Airway epithelial cell (primary cell): ENCODE data around the gene RNF223. TPM values are rescaled to one million over a fixed set of nuclear protein-coding genes. Genes with fewer than 3 reads are reported as not detected.

Experiments used
- total RNA-seq: library from RNA; depleted of rRNA; stranded (reverse); fragments of >200 nt; gene quantifications from 2 replicates; pipeline ENCODE4 v1.2.3, GENCODE V29; 2015

The RNF223 gene
- 1.3 and 2.2 TPM in 2 replicates for total RNA-seq

GRCh38 chr1:1073743-1074587 lies at the start of gene RNF223:
Gene RNF223, minus strand, starts transcription at chr1:1074306. Its CDS starts 1,740 bp downstream, at chr1:1072566.

GRCh38 chr1:1115786-1116700 lies 41.9 kb upstream of the RNF223 start, which contains the start of gene C1orf159:
Gene C1orf159, minus strand, starts transcription at chr1:1116089. Its CDS starts 24,546 bp downstream, at chr1:1091543.

Other genes with a start within 250 kb of the RNF223 start
- gene SAMD11, start 150.4 kb downstream of the RNF223 start, total RNA-seq, result 0.98 and 1.3 TPM in 2 replicates
- gene NOC2L, start 115.0 kb downstream of the RNF223 start, total RNA-seq, result 115 and 127 TPM in 2 replicates
- gene KLHL17, start 113.7 kb downstream of the RNF223 start, total RNA-seq, result 19.6 and 20.5 TPM in 2 replicates
- gene PLEKHN1, start 107.8 kb downstream of the RNF223 start, total RNA-seq, result 13.5 and 16.1 TPM in 2 replicates
- 0.35 TPM in 1 of 2 replicates, not detected in the other for gene PERM1, start 92.2 kb downstream of the RNF223 start, total RNA-seq
- 56.3 and 58.9 TPM in 2 replicates for gene HES4, start 74.2 kb downstream of the RNF223 start, total RNA-seq
- gene ISG15, start 60.8 kb downstream of the RNF223 start, total RNA-seq, result 23.9 and 28.7 TPM in 2 replicates
- 269 and 285 TPM in 2 replicates for gene AGRN, start 54.2 kb downstream of the RNF223 start, total RNA-seq
- gene C1orf159, start 41.8 kb upstream of the RNF223 start, total RNA-seq, result 12.7 and 22.9 TPM in 2 replicates
- gene TTLL10, start 99.6 kb upstream of the RNF223 start, total RNA-seq, result not detected in 2 replicates
- gene TNFRSF18, start 132.3 kb upstream of the RNF223 start, total RNA-seq, result 0.63 and 0.98 TPM in 2 replicates
- not detected in 2 replicates for gene TNFRSF4, start 139.8 kb upstream of the RNF223 start, total RNA-seq
- gene SDF4, start 157.7 kb upstream of the RNF223 start, total RNA-seq, result 130 TPM in 2 replicates
- 23.6 and 24.7 TPM in 2 replicates for gene B3GALT6, start 157.9 kb upstream of the RNF223 start, total RNA-seq
- 0.71 and 1.1 TPM in 2 replicates for gene C1QTNF12, start 172.4 kb upstream of the RNF223 start, total RNA-seq
- gene UBE2J2, start 199.5 kb upstream of the RNF223 start, total RNA-seq, result 43.3 and 56.1 TPM in 2 replicates
- gene SCNN1D, start 206.1 kb upstream of the RNF223 start, total RNA-seq, result 0.09 and 0.21 TPM in 2 replicates
- 33.2 and 37.7 TPM in 2 replicates for gene ACAP3, start 233.6 kb upstream of the RNF223 start, total RNA-seq
- 63.3 and 72.2 TPM in 2 replicates for gene PUSL1, start 234.3 kb upstream of the RNF223 start, total RNA-seq